GM18867 (cell line): ENCODE results near the gene DNAAF8.
"Not testable (repeated sequence)": the region's sequence is repeated elsewhere in the genome, so short reads cannot be mapped to it uniquely, and the experiment has no call there.

ENCODE experiments used
- ATAC-seq: cut with Tn5 transposase; IDR thresholded peaks from one replicate; pipeline ENCODE4 v1.9.1; 2021; ENCODE audit warnings: mild to moderate bottlenecking, moderate library complexity; ENCODE audit not compliant: unreplicated experiment

The DNAAF8 gene

GRCh38 chr16:4776141-4776705 lies 41.9 kb downstream of the DNAAF8 start:
- no peak for ATAC-seq

GRCh38 chr16:4777339-4778049 lies 43.2 kb downstream of the DNAAF8 start:
- ATAC-seq, result no peak

GRCh38 chr16:4778050-4778392 lies 43.7 kb downstream of the DNAAF8 start:
- no peak for ATAC-seq

- no peak for ATAC-seq
Measured at GRCh38 chr16:4780235-4780634, 45.9 kb downstream of the DNAAF8 start.

- no peak for ATAC-seq
Measured at GRCh38 chr16:4783251-4783950, 49.1 kb downstream of the DNAAF8 start.

GRCh38 chr16:4783951-4784336 lies 49.6 kb downstream of the DNAAF8 start:
- ATAC-seq, result no peak

- not testable (repeated sequence) for ATAC-seq
Measured at GRCh38 chr16:4784444-4784987, 50.2 kb downstream of the DNAAF8 start.

- no peak for ATAC-seq
Measured at GRCh38 chr16:4785758-4786433, 51.6 kb downstream of the DNAAF8 start.

- no peak for ATAC-seq
Measured at GRCh38 chr16:4787068-4787467, 52.7 kb downstream of the DNAAF8 start.

GRCh38 chr16:4787627-4788482 lies 53.5 kb downstream of the DNAAF8 start, which contains the start of gene SEPTIN12:
Gene SEPTIN12 (minus strand): TSS chr16:4788345. CDS start chr16:4787645, 700 bp downstream.
- no peak for ATAC-seq

GRCh38 chr16:4788489-4788889 lies 54.2 kb downstream of the DNAAF8 start:
- ATAC-seq, result no peak

- ATAC-seq, result no peak
Measured at GRCh38 chr16:4788910-4789309, 54.6 kb downstream of the DNAAF8 start.

- ATAC-seq, result no peak
Measured at GRCh38 chr16:4790261-4790660, 55.9 kb downstream of the DNAAF8 start.

- ATAC-seq, result no peak
Measured at GRCh38 chr16:4790871-4791270, 56.5 kb downstream of the DNAAF8 start.

- ATAC-seq, result no peak
Measured at GRCh38 chr16:4792951-4793513, 58.7 kb downstream of the DNAAF8 start.

- ATAC-seq, result no peak
Measured at GRCh38 chr16:4795181-4795827, 61.0 kb downstream of the DNAAF8 start, which contains the start of gene SMIM22. Gene SMIM22 (plus strand): TSS chr16:4795369. CDS start chr16:4795735, 366 bp downstream.

GRCh38 chr16:4795828-4796572 lies 61.7 kb downstream of the DNAAF8 start:
- ATAC-seq, result no peak

- ATAC-seq, result no peak
Measured at GRCh38 chr16:4796982-4797804, 62.9 kb downstream of the DNAAF8 start.
